Cardiac muscle cell (in vitro differentiated cells and primary cell): ENCODE data around the gene TNS2. TPM values are rescaled to one million over a fixed set of nuclear protein-coding genes. Genes with fewer than 3 reads are reported as not detected.

ENCODE experiments used
- DNase-seq, 2 donors: peaks; one replicate each; pipeline versions ENCODE4 v3.0.0 to v3.0.0-alpha.2; 2010 to 2017; ENCODE audit warnings: low read depth in 1 of 2, low spot score in 1 of 2
- H3K27ac ChIP-seq: fragments of 200-600 bp; sonication (generic); 2 replicates; pipeline ENCODE4 v1.5.1; 2016
- H3K27me3 ChIP-seq: fragments of 200-600 bp; sonication (generic); 2 replicates; pipeline ENCODE4 v1.6.0; 2016; ENCODE audit warnings: control low read depth
- H3K36me3 ChIP-seq: fragments of 200-600 bp; sonication (generic); 2 replicates; pipeline ENCODE4 v1.5.1; 2016; ENCODE audit warnings: control low read depth
- H3K4me1 ChIP-seq: fragments of 200-600 bp; sonication (generic); 2 replicates; pipeline ENCODE4 v1.8.1; 2017; ENCODE audit warnings: low read depth, mild to moderate bottlenecking, mixed run types
- H3K4me3 ChIP-seq: fragments of 200-600 bp; sonication (generic); 2 replicates; pipeline ENCODE4 v1.5.1; 2016; ENCODE audit warnings: mild to moderate bottlenecking
- H3K9me3 ChIP-seq: fragments of 200-600 bp; sonication (generic); 2 replicates; pipeline ENCODE4 v1.5.1; 2017; ENCODE audit warnings: low read depth, mild to moderate bottlenecking, control low read depth
- CTCF ChIP-seq: IDR thresholded peaks from 2 replicates; pipeline ENCODE4 v1.5.1; 2012; ENCODE audit warnings: low read depth, mild to moderate bottlenecking, low read length
- polyA plus RNA-seq: library from polyadenylated mRNA; unstranded; fragments of >200 nt; fragmentation: Nextera tagmentation; extraction: Ambion mirVana; gene quantifications from 2 replicates; pipeline ENCODE4 v1.2.1, GENCODE V29; 2016
- total RNA-seq: library from RNA; depleted of rRNA; stranded (reverse); fragments of >200 nt; gene quantifications from 2 replicates; pipeline ENCODE4 v1.2.3, GENCODE V29; 2016

TNS2 gene
- total and polyA plus RNA-seq, 2 experiments from 2014 or later, result 4.5 to 5.1 TPM

- Histone ChIP-seq H3K36me3 (no peaks in the 10 kb centered on the region), H3K9me3 (no peaks in the 10 kb centered on the region), H3K27ac (peak overlapping the region; percentile 39), H3K4me3 (no peak overlapping the region), H3K4me1 (peaks cover 12% of the 10 kb centered on the region), H3K27me3 (no peaks in the 10 kb centered on the region)
- no peak for DNase-seq
- TF ChIP-seq CTCF, result no peak
Measured at GRCh38 chr12:53113136-53113705, 63.4 kb downstream of the TNS2 start.

GRCh38 chr12:53113951-53114350 is 64.1 kb downstream of the TNS2 start:
- Histone ChIP-seq H3K27ac (peak overlapping the region; percentile 2), H3K36me3 (no peaks in the 10 kb centered on the region), H3K4me3 (no peak overlapping the region), H3K4me1 (peaks cover 12% of the 10 kb centered on the region), H3K9me3 (no peaks in the 10 kb centered on the region), H3K27me3 (no peaks in the 10 kb centered on the region)
- no peak for DNase-seq
- no peak for TF ChIP-seq CTCF

Other genes with a start within 250 kb of the TNS2 start
- not detected in 2 replicates for gene KRT4, start 235.9 kb upstream of the TNS2 start, total RNA-seq
- gene KRT4, start 235.9 kb upstream of the TNS2 start, polyA plus RNA-seq, result not detected in 2 replicates
- not detected in 2 replicates for gene KRT79, start 215.8 kb upstream of the TNS2 start, total RNA-seq
- not detected in 2 replicates for gene KRT79, start 215.8 kb upstream of the TNS2 start, polyA plus RNA-seq
- gene KRT78, start 201.1 kb upstream of the TNS2 start, total RNA-seq, result not detected in 2 replicates
- gene KRT78, start 201.1 kb upstream of the TNS2 start, polyA plus RNA-seq, result not detected in 2 replicates
- 480 and 946 TPM in 2 replicates for gene KRT8, start 145.0 kb upstream of the TNS2 start, total RNA-seq
- 728 and 1,480 TPM in 2 replicates for gene KRT8, start 145.0 kb upstream of the TNS2 start, polyA plus RNA-seq
- 310 and 601 TPM in 2 replicates for gene KRT18, start 100.9 kb upstream of the TNS2 start, total RNA-seq
- 472 and 838 TPM in 2 replicates for gene KRT18, start 100.9 kb upstream of the TNS2 start, polyA plus RNA-seq
- gene EIF4B, start 43.6 kb upstream of the TNS2 start, total RNA-seq, result 374 and 722 TPM in 2 replicates
- gene EIF4B, start 43.6 kb upstream of the TNS2 start, polyA plus RNA-seq, result 50.0 and 81.5 TPM in 2 replicates
- gene SPRYD3, start 29.3 kb downstream of the TNS2 start, total RNA-seq, result 14.8 and 15.8 TPM in 2 replicates
- gene SPRYD3, start 29.3 kb downstream of the TNS2 start, polyA plus RNA-seq, result 17.6 and 19.4 TPM in 2 replicates
- 58.9 and 105 TPM in 2 replicates for gene IGFBP6, start 47.6 kb downstream of the TNS2 start, total RNA-seq
- 75.4 and 109 TPM in 2 replicates for gene IGFBP6, start 47.6 kb downstream of the TNS2 start, polyA plus RNA-seq
- gene SOAT2, start 53.4 kb downstream of the TNS2 start, total RNA-seq, result 0.57 and 1.6 TPM in 2 replicates
- 1.3 and 1.9 TPM in 2 replicates for gene SOAT2, start 53.4 kb downstream of the TNS2 start, polyA plus RNA-seq
- gene ZNF740, start 130.7 kb downstream of the TNS2 start, total RNA-seq, result 15.6 and 20.5 TPM in 2 replicates
- 4.4 and 16.6 TPM in 2 replicates for gene ZNF740, start 130.7 kb downstream of the TNS2 start, polyA plus RNA-seq
- gene CSAD, start 130.9 kb downstream of the TNS2 start, total RNA-seq, result 11.4 and 29.4 TPM in 2 replicates
- 7.2 and 18.0 TPM in 2 replicates for gene CSAD, start 130.9 kb downstream of the TNS2 start, polyA plus RNA-seq
- 0.25 and 1.1 TPM in 2 replicates for gene ITGB7, start 157.2 kb downstream of the TNS2 start, total RNA-seq
- gene ITGB7, start 157.2 kb downstream of the TNS2 start, polyA plus RNA-seq, result 0.55 and 0.86 TPM in 2 replicates
- 15.5 and 30.4 TPM in 2 replicates for gene RARG, start 182.1 kb downstream of the TNS2 start, total RNA-seq
- gene RARG, start 182.1 kb downstream of the TNS2 start, polyA plus RNA-seq, result 13.0 and 19.2 TPM in 2 replicates
- gene ESPL1, start 218.2 kb downstream of the TNS2 start, total RNA-seq, result 7.8 and 23.9 TPM in 2 replicates
- 1.3 and 4.8 TPM in 2 replicates for gene ESPL1, start 218.2 kb downstream of the TNS2 start, polyA plus RNA-seq
- 435 and 511 TPM in 2 replicates for gene PFDN5, start 245.5 kb downstream of the TNS2 start, total RNA-seq
- gene PFDN5, start 245.5 kb downstream of the TNS2 start, polyA plus RNA-seq, result 548 and 553 TPM in 2 replicates
- 69.5 and 71.0 TPM in 2 replicates for gene MYG1, start 249.6 kb downstream of the TNS2 start, total RNA-seq
- 73.3 and 75.4 TPM in 2 replicates for gene MYG1, start 249.6 kb downstream of the TNS2 start, polyA plus RNA-seq